Neural cell (in vitro differentiated cells): ENCODE results near the gene IL1RL2. TPM values are rescaled to one million over a fixed set of nuclear protein-coding genes. Genes with fewer than 3 reads are reported as not detected.

ENCODE experiments used
- H2AFZ ChIP-seq: fragments of 200-600, 300-800 bp; sonication (generic), shearing (Covaris generic); 2 replicates; pipeline ENCODE4 v1.6.0; 2014; ENCODE audit warnings: low read depth, mild to moderate bottlenecking, antibody characterized with exemption, low read length, moderate library complexity
- H3F3A ChIP-seq: fragments of 200-600 bp; shearing (Covaris generic); 2 replicates; pipeline ENCODE4 v1.6.1; 2016; ENCODE audit warnings: mild to moderate bottlenecking, moderate library complexity, mixed read lengths, antibody characterized with exemption, low read length; ENCODE audit not compliant: insufficient read depth, poor library complexity, severe bottlenecking
- H3K27ac ChIP-seq: fragments of 200-600, 300-800 bp; sonication (generic), shearing (Covaris generic); 2 replicates; pipeline ENCODE4 v1.5.1; 2014; ENCODE audit warnings: mild to moderate bottlenecking, low read length, moderate library complexity
- H3K27me3 ChIP-seq: fragments of 300-800, 200-600 bp; sonication (generic), shearing (Covaris generic); 2 replicates; pipeline ENCODE4 v1.6.0; 2014; ENCODE audit warnings: mild to moderate bottlenecking, low read depth, low read length, moderate library complexity; ENCODE audit not compliant: insufficient read depth
- H3K36me3 ChIP-seq: fragments of 300-800, 200-600 bp; sonication (generic), shearing (Covaris generic); 2 replicates; pipeline ENCODE4 v1.5.1; 2014; ENCODE audit warnings: mild to moderate bottlenecking, antibody characterized with exemption, low read length, moderate library complexity; ENCODE audit not compliant: insufficient read depth
- H3K4me2 ChIP-seq: fragments of 300-800, 200-600 bp; sonication (generic), shearing (Covaris generic); 2 replicates; pipeline ENCODE4 v1.6.0; 2014; ENCODE audit warnings: mild to moderate bottlenecking, low read length
- H3K4me3 ChIP-seq: fragments of 300-800, 200-600 bp; sonication (generic), shearing (Covaris generic); 2 replicates; pipeline ENCODE4 v1.5.1; 2014; ENCODE audit warnings: mild to moderate bottlenecking, low read length, moderate library complexity
- H3K79me2 ChIP-seq: fragments of 200-600 bp; shearing (Covaris generic); replicated peaks from 2 replicates; pipeline ENCODE4 v1.6.0; 2014; ENCODE audit warnings: mild to moderate bottlenecking, low read length, moderate library complexity; ENCODE audit not compliant: insufficient read depth
- H3K9ac ChIP-seq: fragments of 300-800, 200-600 bp; sonication (generic), shearing (Covaris generic); 2 replicates; pipeline ENCODE4 v1.6.1; 2016; ENCODE audit warnings: mild to moderate bottlenecking, low read length, mixed read lengths
- H3K9me2 ChIP-seq: fragments of 200-600 bp; shearing (Covaris generic); 2 replicates; pipeline ENCODE4 v1.6.1; 2016; ENCODE audit warnings: mild to moderate bottlenecking, low read length, mixed read lengths; ENCODE audit not compliant: insufficient read depth
- H3K9me3 ChIP-seq: fragments of 200-600, 300-800 bp; sonication (generic), shearing (Covaris generic); 2 replicates; pipeline ENCODE4 v1.6.1; 2016; ENCODE audit warnings: mild to moderate bottlenecking, mixed run types, low read length, moderate library complexity, mixed read lengths
- H4K20me1 ChIP-seq: fragments of 200-600 bp; shearing (Covaris generic); 2 replicates; pipeline ENCODE4 v1.6.1; 2016; ENCODE audit warnings: mild to moderate bottlenecking, mixed run types; ENCODE audit not compliant: insufficient read depth
- CTCF ChIP-seq: fragments of 450-650 bp; IDR thresholded peaks from 2 replicates; pipeline ENCODE4 v1.5.1; 2014; ENCODE audit warnings: antibody characterized with exemption, mild to moderate bottlenecking, moderate library complexity; ENCODE audit not compliant: poor library complexity, severe bottlenecking
- EP300 ChIP-seq: fragments of 450-650 bp; conservative IDR thresholded peaks from 2 replicates; pipeline ENCODE4 v1.6.1; 2014; ENCODE audit warnings: antibody characterized with exemption, mild to moderate bottlenecking, moderate library complexity; ENCODE audit not compliant: poor library complexity, severe bottlenecking
- MXI1 ChIP-seq: fragments of 450-650 bp; conservative IDR thresholded peaks from 2 replicates; pipeline ENCODE4 v1.6.1; 2014; ENCODE audit warnings: antibody characterized with exemption, mild to moderate bottlenecking; ENCODE audit not compliant: poor library complexity, severe bottlenecking
- POLR2AphosphoS5 ChIP-seq: IDR thresholded peaks from 2 replicates; pipeline ENCODE4 v1.6.1; 2012
- REST ChIP-seq: IDR thresholded peaks from 2 replicates; pipeline ENCODE4 v1.6.1; 2012; ENCODE audit warnings: borderline replicate concordance
- SMC3 ChIP-seq: fragments of 450-650 bp; conservative IDR thresholded peaks from 2 replicates; pipeline ENCODE4 v1.6.1; 2014; ENCODE audit warnings: antibody characterized with exemption, mild to moderate bottlenecking, moderate library complexity; ENCODE audit not compliant: poor library complexity
- TAF1 ChIP-seq: IDR thresholded peaks from 2 replicates; pipeline ENCODE4 v1.6.1; 2012; ENCODE audit warnings: low read depth
- polyA plus RNA-seq: library from polyadenylated mRNA; depleted of rRNA; stranded (reverse); fragments of >200 nt; gene quantifications from 2 replicates; pipeline ENCODE4 v1.2.3, GENCODE V29; 2014

IL1RL2 gene
- polyA plus RNA-seq, 1 donor from 2014 or later: not detected

GRCh38 chr2:102268510-102269199 is 81.8 kb downstream of the IL1RL2 start:
- H3K27ac ChIP-seq: no peak overlapping the region
- H3F3A ChIP-seq: no peaks in the 10 kb centered on the region
- H4K20me1 ChIP-seq: no peaks in the 10 kb centered on the region
- H2AFZ ChIP-seq: no peak overlapping the region
- no peaks in the 10 kb centered on the region for H3K9me2 ChIP-seq
- H3K79me2 ChIP-seq: no peaks in the 10 kb centered on the region
- no peak overlapping the region for H3K4me3 ChIP-seq
- no peaks in the 10 kb centered on the region for H3K9me3 ChIP-seq
- TF ChIP-seq MXI1 (no peak), SMC3 (no peak), TAF1 (no peak), POLR2AphosphoS5 (no peak), EP300 (no peak)
- H3K4me2 ChIP-seq: no peak overlapping the region
- H3K27me3 ChIP-seq: no peaks in the 10 kb centered on the region
- H3K9ac ChIP-seq: no peak overlapping the region
- no peaks in the 10 kb centered on the region for H3K36me3 ChIP-seq

- no peaks in the 10 kb centered on the region for H3K27me3 ChIP-seq
- H3K27ac ChIP-seq: no peak overlapping the region
- H3K4me2 ChIP-seq: no peak overlapping the region
- no peaks in the 10 kb centered on the region for H3K9me2 ChIP-seq
- no peak overlapping the region for H3K9ac ChIP-seq
- TF ChIP-seq CTCF (no peak), SMC3 (no peak)
- no peak overlapping the region for H2AFZ ChIP-seq
- H3K9me3 ChIP-seq: no peaks in the 10 kb centered on the region
- H3K79me2 ChIP-seq: no peaks in the 10 kb centered on the region
- no peaks in the 10 kb centered on the region for H3K36me3 ChIP-seq
- H3F3A ChIP-seq: no peaks in the 10 kb centered on the region
- H4K20me1 ChIP-seq: no peaks in the 10 kb centered on the region
- H3K4me3 ChIP-seq: no peak overlapping the region
These were observed 82.3 kb downstream of the IL1RL2 start for GRCh38 chr2:102269200-102269524.

GRCh38 chr2:102271844-102272243 is 85.0 kb downstream of the IL1RL2 start:
- H3K4me3 ChIP-seq: no peak overlapping the region
- no peak for TF ChIP-seq REST
- TF ChIP-seq TAF1: no peak
- TF ChIP-seq MXI1: no peak

More at GRCh38 chr2:102271844-102272243, 85.0 kb downstream of the IL1RL2 start:
- H3K27ac ChIP-seq: no peak overlapping the region
- H3K9me3 ChIP-seq: no peaks in the 10 kb centered on the region
- H3K9ac ChIP-seq: no peak overlapping the region
- H3K27me3 ChIP-seq: no peaks in the 10 kb centered on the region
- no peaks in the 10 kb centered on the region for H3K79me2 ChIP-seq
- H2AFZ ChIP-seq: no peak overlapping the region
- H3F3A ChIP-seq: no peaks in the 10 kb centered on the region
- H3K4me2 ChIP-seq: no peak overlapping the region
- H3K36me3 ChIP-seq: no peaks in the 10 kb centered on the region
- H3K9me2 ChIP-seq: no peaks in the 10 kb centered on the region
- H4K20me1 ChIP-seq: no peaks in the 10 kb centered on the region
